HepG2 (cell line): ENCODE measurements around the gene TAS2R30. TPM values are rescaled to one million over a fixed set of nuclear protein-coding genes. Genes with fewer than 3 reads are reported as not detected.

Experiments used
- ATAC-seq: fragments of 200-7000 bp; cut with Tn5 transposase; 3 replicates; pipeline ENCODE4 v1.9.1; 2020; ENCODE audit warnings: mild to moderate bottlenecking, moderate library complexity
- BruUV-seq: library from RNA; stranded (reverse); fragments of 400-500 nt; replicated peaks from 2 replicates; lab custom pipeline; 2021; lab: Mats Ljungman, UMichigan
- CTCF ChIA-PET: fragments of 300-600 bp; formaldehyde crosslinking; extraction: SDS; loops from one replicate; lab custom pipeline; 2021; ENCODE audit warnings: low total read pairs, inconsistent platforms, low intra/inter-chr PET ratio; lab: Yijun Ruan, JAX
- POLR2A ChIA-PET: fragments of 350-600 bp; sonication (Branson Sonifier 250); formaldehyde crosslinking; loops from one replicate; lab custom pipeline; 2020; ENCODE audit warnings: antibody characterized with exemption, inconsistent platforms; lab: Yijun Ruan, JAX
- DNase-seq: peaks from one replicate; pipeline ENCODE4 v3.0.0-alpha.2; 2015; ENCODE audit warnings: low spot score
- FAIRE-seq: peaks from 3 replicates; lab custom pipeline; 2011; peaks lifted over from hg19 to GRCh38; lab: Jason Lieb, UNC
- H2AFZ ChIP-seq: one replicate; pipeline ENCODE4 v1.6.1; 2011; ENCODE audit warnings: low read length, inconsistent platforms
- H3K27ac ChIP-seq: fragments of 300-600 bp; 3 replicates; pipeline ENCODE4 v1.8.0; 2011; ENCODE audit warnings: mixed run types, mild to moderate bottlenecking, mixed read lengths, low read length, inconsistent platforms; ENCODE audit not compliant: insufficient read depth; ENCODE audit errors: extremely low read length
- H3K27me3 ChIP-seq, 2 experiments: fragments of 200-600 bp in 1 of 2; 2 replicates in 1 of 2; 3 replicates in 1 of 2; pipeline versions ENCODE4 v1.6.0 to v1.8.0; 2011; ENCODE audit warnings: low read length in 2 of 2, mild to moderate bottlenecking in 2 of 2, moderate library complexity in 2 of 2, inconsistent platforms in 1 of 2; ENCODE audit not compliant: insufficient read depth in 2 of 2, control insufficient read depth in 1 of 2
- H3K36me3 ChIP-seq, 2 experiments: fragments of 200-600 bp in 1 of 2; replicated peaks in 1 of 2; 2 replicates in 1 of 2; 3 replicates in 1 of 2; pipeline versions ENCODE4 v1.5.1 to v1.8.0; 2011; ENCODE audit warnings: low read length in 2 of 2, inconsistent platforms in 1 of 2; ENCODE audit not compliant: insufficient read depth in 2 of 2, control insufficient read depth in 1 of 2
- H3K4me1 ChIP-seq: 2 replicates; pipeline ENCODE4 v1.5.1; 2012; ENCODE audit warnings: low read length, inconsistent platforms; ENCODE audit not compliant: insufficient read depth
- H3K4me2 ChIP-seq: 2 replicates; pipeline ENCODE4 v1.6.0; 2011; ENCODE audit warnings: low read depth, low read length, inconsistent platforms
- H3K4me3 ChIP-seq, 3 experiments: fragments of 200-600 bp in 1 of 3; sonication (generic), shearing (Covaris generic) in 1 of 3; replicated peaks in 1 of 3; 2 replicates each; pipeline ENCODE4 v1.5.1; 2011 to 2016; ENCODE audit warnings: low read length in 3 of 3, inconsistent platforms in 2 of 3, low read depth in 2 of 3, mild to moderate bottlenecking in 2 of 3, control low read depth in 1 of 3, mixed read lengths in 1 of 3; ENCODE audit not compliant: insufficient read depth in 1 of 3
- H3K79me2 ChIP-seq: one replicate; pipeline ENCODE4 v1.6.1; 2011; ENCODE audit warnings: low read length, inconsistent platforms; ENCODE audit not compliant: insufficient read depth
- H3K9ac ChIP-seq: 2 replicates; pipeline ENCODE4 v1.6.0; 2011; ENCODE audit warnings: mild to moderate bottlenecking, low read depth, low read length, inconsistent platforms; ENCODE audit not compliant: insufficient read depth
- H3K9me3 ChIP-seq: 2 replicates; pipeline ENCODE4 v1.5.1; 2012; ENCODE audit warnings: mild to moderate bottlenecking, low read length
- H4K20me1 ChIP-seq: 2 replicates; pipeline ENCODE4 v1.6.0; 2011; ENCODE audit warnings: inconsistent platforms, mild to moderate bottlenecking, low read length, moderate library complexity; ENCODE audit not compliant: insufficient read depth
- KDM2A ChIP-seq: sonication (generic); formaldehyde crosslinking; IDR thresholded peaks from 2 replicates; pipeline ENCODE4 v1.4.0; 2020; ENCODE audit warnings: low read depth, missing genetic modification reagents, borderline replicate concordance
- KLF13 ChIP-seq: sonication (generic); formaldehyde crosslinking; IDR thresholded peaks from 2 replicates; pipeline ENCODE4 v1.4.0; 2020; ENCODE audit warnings: mild to moderate bottlenecking, missing genetic modification reagents
- MED13 ChIP-seq: sonication (generic); formaldehyde crosslinking; IDR thresholded peaks from 2 replicates; pipeline ENCODE4 v1.5.0; 2020; ENCODE audit warnings: missing genetic modification reagents
- MTA3 ChIP-seq: sonication (generic); formaldehyde crosslinking; IDR thresholded peaks from 2 replicates; pipeline ENCODE4 v1.4.0; 2020; ENCODE audit warnings: missing genetic modification reagents
- NFIC ChIP-seq: IDR thresholded peaks from 2 replicates; pipeline ENCODE4 v1.6.1; 2012; ENCODE audit warnings: mild to moderate bottlenecking, low read length, inconsistent platforms
- SNAI1 ChIP-seq: sonication (generic); formaldehyde crosslinking; IDR thresholded peaks from 2 replicates; pipeline ENCODE4 v1.5.0; 2020; ENCODE audit warnings: mild to moderate bottlenecking, missing genetic modification reagents, borderline replicate concordance
- TBX3 ChIP-seq: fragments of 450-650 bp; IDR thresholded peaks from 2 replicates; pipeline ENCODE4 v1.6.1; 2017; ENCODE audit warnings: antibody characterized with exemption, mild to moderate bottlenecking, inconsistent platforms, borderline replicate concordance
- TFDP2 ChIP-seq: sonication (generic); formaldehyde crosslinking; IDR thresholded peaks from 2 replicates; pipeline ENCODE4 v1.4.0; 2020; ENCODE audit warnings: missing genetic modification reagents
- TP53 ChIP-seq: sonication (generic); formaldehyde crosslinking; conservative IDR thresholded peaks from 2 replicates; pipeline ENCODE4 v1.4.0; 2020; ENCODE audit warnings: missing genetic modification reagents
- ZNF230 ChIP-seq: sonication (generic); formaldehyde crosslinking; IDR thresholded peaks from 2 replicates; pipeline ENCODE4 v1.4.0; 2020; ENCODE audit warnings: mild to moderate bottlenecking, missing genetic modification reagents
- ZNF839 ChIP-seq: sonication (generic); formaldehyde crosslinking; IDR thresholded peaks from 2 replicates; pipeline ENCODE4 v1.4.0; 2020; ENCODE audit warnings: missing genetic modification reagents, mild to moderate bottlenecking, borderline replicate concordance
- ZSCAN12 ChIP-seq: sonication (generic); formaldehyde crosslinking; IDR thresholded peaks from 2 replicates; pipeline ENCODE4 v1.9.0; 2021; ENCODE audit warnings: mild to moderate bottlenecking, missing genetic modification reagents
- in situ Hi-C: cut with HindIII; loops from 2 replicates; pipeline ENCODE4 v1.10.0; 2017; ENCODE audit warnings: low pct_unique_long_range_greater_than_20kb; ENCODE audit not compliant: extremely low pct_ligation_motif_present
- intact Hi-C: fragments of 100-400 bp; cut with micrococcal nuclease; formaldehyde crosslinking; loops from one replicate; pipeline ENCODE4 v1.10.0; 2022; ENCODE audit not compliant: unreplicated experiment
- polyA plus RNA-seq, 8 experiments: library from polyadenylated mRNA; depleted of rRNA in 3 of 8; stranded (reverse) in 7 of 8; unstranded in 1 of 8; fragments of >200 nt; fragmentation: Illumina TruSeq in 4 of 8; extraction: Trizol in 4 of 8; gene quantifications; 2 replicates each; pipeline versions ENCODE4 v1.2.1 to v1.2.3, GENCODE V29; 2011 to 2016; ENCODE audit warnings: low read depth in 4 of 8, missing spikeins in 1 of 8, mixed read lengths in 1 of 8; ENCODE audit not compliant: insufficient read depth in 1 of 8
- total RNA-seq, 5 experiments: library from RNA; depleted of rRNA; stranded (reverse); fragments of >200 nt; fragmentation: Illumina TruSeq; extraction: Trizol; gene quantifications; 2 replicates each; pipeline ENCODE4 v1.2.3, GENCODE V29; 2016; ENCODE audit warnings: low read depth in 1 of 5
- TF ChIP-seq, protein P1 (sequence below): sonication (generic); formaldehyde crosslinking; IDR thresholded peaks from 2 replicates; pipeline ENCODE4 v1.5.0; 2020; ENCODE audit warnings: mild to moderate bottlenecking, missing genetic modification reagents, borderline replicate concordance
- TF ChIP-seq, protein P2 (sequence below): sonication (generic); formaldehyde crosslinking; IDR thresholded peaks from 2 replicates; pipeline ENCODE4 v1.8.1; 2023; ENCODE audit warnings: mild to moderate bottlenecking, missing genetic modification reagents, borderline replicate concordance
- TF ChIP-seq, protein P3 (sequence below): sonication (generic); formaldehyde crosslinking; IDR thresholded peaks from 2 replicates; pipeline ENCODE4 v1.4.0; 2020; ENCODE audit warnings: mild to moderate bottlenecking, low read depth, missing genetic modification reagents

Gene TAS2R30
- total and polyA plus RNA-seq, 2 of the 13 experiments (the other 11 are each of a cell fraction or from before 2014, with no cell fraction given), result 0.42 to 5.2 TPM

DNA sequence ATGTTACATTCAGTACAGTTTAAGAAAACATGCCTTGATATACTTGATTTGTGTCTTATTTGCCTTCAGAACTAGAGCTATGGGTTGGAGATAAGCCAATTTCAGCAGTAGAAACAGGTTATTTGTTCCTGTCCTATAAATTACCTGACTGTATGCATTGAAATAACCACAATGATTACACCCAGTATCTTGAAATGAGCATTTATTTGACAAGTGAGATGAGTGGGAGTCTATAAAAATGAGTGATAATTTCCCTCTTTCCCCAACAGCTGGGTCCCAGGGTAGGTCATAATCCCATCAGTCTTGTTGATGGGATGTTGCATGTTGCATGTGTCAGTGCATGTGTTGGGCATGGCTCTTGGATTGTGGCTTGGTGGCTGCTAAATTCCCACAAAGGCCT, 48.6 kb upstream of the TAS2R30 start:
- Histone ChIP-seq H4K20me1 (no peaks in the 10 kb centered on the region), H3K4me2 (no peak overlapping the region), H3K79me2 (no peaks in the 10 kb centered on the region), H2AFZ (no peak overlapping the region), H3K9ac (no peak overlapping the region), H3K4me3 (no peak overlapping the region), H3K27ac (no peak overlapping the region), H3K4me1 (no peaks in the 10 kb centered on the region), H3K36me3 (no peaks in the 10 kb centered on the region), H3K27me3 (no peaks in the 10 kb centered on the region), H3K9me3 (no peaks in the 10 kb centered on the region)
- in situ Hi-C loops (no loop called here), intact Hi-C loops (no loop called here)
- FAIRE-seq (no peak), DNase-seq (no peak), ATAC-seq (no peak)
- ChIA-PET POLR2A (interaction anchor here (1.3 kb wide), 1 partner anchor 12 kb away, joined by 4 read pairs; the partner anchor contains the start of gene SMIM10L1), CTCF (no interaction called here)
- BruUV-seq, result no TSS peak
- TF ChIP-seq TP53 (CRISPR knock-in tag) (no peak), NFIC (no peak), SNAI1 (CRISPR knock-in tag) (no peak)

- BruUV-seq, result no TSS peak
- H3K27ac ChIP-seq, result no peak overlapping the region
- ATAC-seq, result no peak
- TF ChIP-seq TFDP2 (CRISPR knock-in tag) (no peak), ZSCAN12 (CRISPR knock-in tag) (no peak), KDM2A (CRISPR knock-in tag) (no peak), TBX3 (no peak), MTA3 (no peak), KLF13 (no peak), ZNF230 (CRISPR knock-in tag) (no peak), ZNF839 (no peak), MED13 (CRISPR knock-in tag) (no peak)
- TF ChIP-seq, protein P1, sequence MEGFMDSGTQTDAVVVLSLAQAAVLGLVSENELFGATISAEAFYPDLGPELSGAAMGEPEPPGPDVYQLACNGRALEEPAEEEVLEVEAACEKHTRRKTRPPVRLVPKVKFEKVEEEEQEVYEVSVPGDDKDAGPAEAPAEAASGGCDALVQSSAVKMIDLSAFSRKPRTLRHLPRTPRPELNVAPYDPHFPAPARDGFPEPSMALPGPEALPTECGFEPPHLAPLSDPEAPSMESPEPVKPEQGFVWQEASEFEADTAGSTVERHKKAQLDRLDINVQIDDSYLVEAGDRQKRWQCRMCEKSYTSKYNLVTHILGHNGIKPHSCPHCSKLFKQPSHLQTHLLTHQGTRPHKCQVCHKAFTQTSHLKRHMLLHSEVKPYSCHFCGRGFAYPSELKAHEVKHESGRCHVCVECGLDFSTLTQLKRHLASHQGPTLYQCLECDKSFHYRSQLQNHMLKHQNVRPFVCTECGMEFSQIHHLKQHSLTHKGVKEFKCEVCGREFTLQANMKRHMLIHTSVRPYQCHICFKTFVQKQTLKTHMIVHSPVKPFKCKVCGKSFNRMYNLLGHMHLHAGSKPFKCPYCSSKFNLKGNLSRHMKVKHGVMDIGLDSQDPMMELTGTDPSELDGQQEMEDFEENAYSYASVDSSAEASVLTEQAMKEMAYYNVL (CRISPR knock-in tag), result no peak
- TF ChIP-seq, protein P2, sequence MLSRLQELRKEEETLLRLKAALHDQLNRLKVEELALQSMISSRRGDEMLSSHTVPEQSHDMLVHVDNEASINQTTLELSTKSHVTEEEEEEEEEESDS (CRISPR knock-in tag), result no peak
- TF ChIP-seq, protein P3, sequence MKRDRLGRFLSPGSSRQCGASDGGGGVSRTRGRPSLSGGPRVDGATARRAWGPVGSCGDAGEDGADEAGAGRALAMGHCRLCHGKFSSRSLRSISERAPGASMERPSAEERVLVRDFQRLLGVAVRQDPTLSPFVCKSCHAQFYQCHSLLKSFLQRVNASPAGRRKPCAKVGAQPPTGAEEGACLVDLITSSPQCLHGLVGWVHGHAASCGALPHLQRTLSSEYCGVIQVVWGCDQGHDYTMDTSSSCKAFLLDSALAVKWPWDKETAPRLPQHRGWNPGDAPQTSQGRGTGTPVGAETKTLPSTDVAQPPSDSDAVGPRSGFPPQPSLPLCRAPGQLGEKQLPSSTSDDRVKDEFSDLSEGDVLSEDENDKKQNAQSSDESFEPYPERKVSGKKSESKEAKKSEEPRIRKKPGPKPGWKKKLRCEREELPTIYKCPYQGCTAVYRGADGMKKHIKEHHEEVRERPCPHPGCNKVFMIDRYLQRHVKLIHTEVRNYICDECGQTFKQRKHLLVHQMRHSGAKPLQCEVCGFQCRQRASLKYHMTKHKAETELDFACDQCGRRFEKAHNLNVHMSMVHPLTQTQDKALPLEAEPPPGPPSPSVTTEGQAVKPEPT (CRISPR knock-in tag), result no peak
Measured at GRCh38 chr12:11182529-11182928, 48.1 kb upstream of the TAS2R30 start.

More at GRCh38 chr12:11182529-11182928, 48.1 kb upstream of the TAS2R30 start:
- no peak for FAIRE-seq
- ChIA-PET CTCF (no interaction called here), POLR2A (interaction anchor here (1.3 kb wide), 1 partner anchor 11 kb away, joined by 4 read pairs; the partner anchor contains the start of gene SMIM10L1)
- H3K9me3 ChIP-seq, result no peaks in the 10 kb centered on the region
- in situ Hi-C loops (no loop called here), intact Hi-C loops (no loop called here)
- H3K4me2 ChIP-seq, result no peak overlapping the region
- no peaks in the 10 kb centered on the region for H3K4me1 ChIP-seq
- no peaks in the 10 kb centered on the region for H3K79me2 ChIP-seq
- no peaks in the 10 kb centered on the region for H3K27me3 ChIP-seq
- DNase-seq, result no peak
- no peak overlapping the region for H3K4me3 ChIP-seq
- H3K36me3 ChIP-seq, result no peaks in the 10 kb centered on the region
- H2AFZ ChIP-seq, result no peak overlapping the region
- no peaks in the 10 kb centered on the region for H4K20me1 ChIP-seq
- H3K9ac ChIP-seq, result no peak overlapping the region
